Suppressor macrophage treated with lipopolysaccharide for 4 hours (primary cell): ENCODE results near the gene IGFBP7.

Experiments used
- DNase-seq: peaks from one replicate; pipeline ENCODE4 v3.0.0-alpha.2; 2020

Gene IGFBP7, protein sequence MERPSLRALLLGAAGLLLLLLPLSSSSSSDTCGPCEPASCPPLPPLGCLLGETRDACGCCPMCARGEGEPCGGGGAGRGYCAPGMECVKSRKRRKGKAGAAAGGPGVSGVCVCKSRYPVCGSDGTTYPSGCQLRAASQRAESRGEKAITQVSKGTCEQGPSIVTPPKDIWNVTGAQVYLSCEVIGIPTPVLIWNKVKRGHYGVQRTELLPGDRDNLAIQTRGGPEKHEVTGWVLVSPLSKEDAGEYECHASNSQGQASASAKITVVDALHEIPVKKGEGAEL

DNA sequence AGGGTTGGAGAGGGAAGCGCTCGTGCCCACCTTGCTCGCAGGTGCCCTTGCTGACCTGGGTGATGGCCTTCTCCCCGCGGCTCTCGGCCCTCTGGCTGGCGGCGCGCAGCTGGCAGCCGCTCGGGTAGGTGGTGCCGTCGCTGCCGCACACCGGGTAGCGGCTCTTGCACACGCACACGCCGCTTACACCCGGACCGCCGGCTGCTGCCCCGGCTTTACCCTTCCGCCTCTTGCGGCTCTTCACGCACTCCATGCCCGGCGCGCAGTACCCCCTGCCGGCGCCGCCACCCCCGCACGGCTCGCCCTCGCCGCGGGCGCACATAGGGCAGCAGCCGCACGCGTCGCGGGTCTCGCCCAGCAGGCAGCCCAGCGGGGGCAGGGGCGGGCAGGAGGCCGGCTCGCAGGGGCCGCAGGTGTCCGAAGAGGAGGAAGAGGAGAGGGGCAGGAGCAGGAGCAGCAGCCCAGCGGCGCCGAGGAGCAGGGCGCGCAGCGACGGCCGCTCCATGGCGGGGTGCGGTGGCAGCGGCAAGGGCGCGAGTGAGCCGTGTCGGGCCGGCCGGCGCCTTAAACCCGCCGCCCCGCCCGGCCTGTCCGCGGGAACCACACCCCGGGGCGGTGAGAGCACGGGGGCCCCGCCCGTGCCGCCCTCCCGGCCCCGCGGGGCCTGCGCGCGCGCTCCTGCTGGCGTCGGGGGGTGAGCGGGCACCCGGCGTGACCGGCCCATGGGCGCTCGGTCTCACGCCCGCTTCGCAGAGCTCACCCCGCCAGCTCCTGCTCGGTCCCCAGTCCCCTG is at the start of gene IGFBP7:
IGFBP7 (minus strand) TSS at position 539 of the 793 bp plus-strand sequence; CDS start at position 505, 34 bp downstream.
- DNase-seq, result peak; percentile 40

DNA sequence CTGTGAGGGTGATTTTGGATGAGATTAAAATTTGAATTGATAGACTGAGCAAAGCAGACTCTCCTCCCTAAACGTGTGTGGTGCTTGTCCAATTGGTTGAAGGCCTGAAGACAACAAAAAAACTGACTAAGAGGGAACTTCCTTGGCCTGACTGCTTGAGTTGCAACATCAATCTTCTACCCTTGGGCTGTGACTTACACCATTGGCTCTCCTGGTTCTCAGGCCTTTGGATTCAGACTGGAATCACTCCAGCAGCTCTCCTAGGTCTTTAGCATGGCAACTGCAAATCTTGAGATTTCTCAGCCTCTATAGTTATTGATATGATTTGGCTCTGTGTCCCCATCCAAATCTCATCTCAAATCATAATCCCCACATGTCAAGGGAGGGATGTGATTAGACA is 49.7 kb upstream of the IGFBP7 start:
- DNase-seq, result peak; percentile 5

DNA sequence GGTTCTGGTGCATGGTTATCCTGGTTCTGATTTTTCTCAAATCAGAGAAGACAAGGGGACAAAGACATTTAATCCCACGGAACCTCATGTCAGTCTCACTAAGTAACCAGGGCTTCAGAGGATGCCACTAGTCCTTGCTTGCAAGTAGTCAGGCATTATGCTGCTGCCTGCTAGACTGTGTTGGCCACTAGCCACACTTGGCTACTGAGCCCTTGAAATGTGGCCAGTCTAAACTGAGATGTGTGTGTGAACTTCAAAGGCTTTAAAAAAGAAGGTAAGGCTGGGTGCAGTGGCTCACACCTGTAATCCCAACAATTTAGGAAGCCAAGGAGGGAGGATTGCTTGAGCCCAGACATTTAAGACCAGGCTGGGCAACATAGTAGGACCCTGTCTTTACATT is 48.6 kb upstream of the IGFBP7 start:
- no peak for DNase-seq

DNA sequence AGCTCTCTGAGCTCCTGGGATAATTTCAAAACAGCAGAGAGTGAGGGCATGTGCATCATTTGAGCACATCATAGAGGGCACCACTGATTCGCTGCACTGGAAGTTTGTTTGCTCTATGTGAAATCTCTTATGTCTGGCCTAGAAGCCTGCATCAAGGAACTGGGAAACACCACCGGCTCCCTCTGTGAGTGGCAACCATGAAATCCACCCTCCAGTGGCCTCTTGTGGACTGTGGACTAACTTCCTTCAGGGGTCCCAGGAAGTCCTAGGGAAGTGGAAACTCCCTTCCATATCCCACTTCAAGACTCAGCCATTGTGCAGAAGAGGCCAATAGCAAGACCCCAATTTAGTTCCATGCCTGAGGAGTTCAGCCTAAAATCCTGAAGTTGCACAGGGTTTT is 48.0 kb upstream of the IGFBP7 start:
- DNase-seq, result no peak

DNA sequence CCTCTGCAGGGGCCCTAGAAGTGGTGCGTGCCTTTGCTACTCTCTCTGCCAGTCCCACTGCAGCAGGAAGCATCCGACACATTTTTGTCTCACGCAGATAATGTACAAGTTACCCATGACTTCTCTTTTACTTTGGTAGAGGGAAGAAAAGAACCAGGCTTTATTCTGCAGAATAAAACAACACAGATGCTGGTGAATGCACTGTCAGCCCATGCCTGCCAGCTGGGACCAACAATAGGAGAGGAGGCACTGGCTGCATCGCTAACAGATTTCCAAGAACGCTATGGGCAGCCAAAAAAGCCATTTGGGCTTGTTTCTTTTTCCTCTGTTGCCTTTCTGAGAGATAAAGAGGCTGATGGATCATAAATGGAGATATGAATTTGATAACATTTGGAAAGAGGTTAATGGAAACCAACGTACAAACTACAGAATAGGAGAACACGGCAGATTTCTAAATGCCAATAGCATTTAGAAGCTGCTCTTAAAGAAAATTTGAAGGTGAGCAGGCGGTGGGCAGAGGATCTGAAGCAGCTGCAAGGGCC is 47.5 kb upstream of the IGFBP7 start:
- DNase-seq, result no peak

DNA sequence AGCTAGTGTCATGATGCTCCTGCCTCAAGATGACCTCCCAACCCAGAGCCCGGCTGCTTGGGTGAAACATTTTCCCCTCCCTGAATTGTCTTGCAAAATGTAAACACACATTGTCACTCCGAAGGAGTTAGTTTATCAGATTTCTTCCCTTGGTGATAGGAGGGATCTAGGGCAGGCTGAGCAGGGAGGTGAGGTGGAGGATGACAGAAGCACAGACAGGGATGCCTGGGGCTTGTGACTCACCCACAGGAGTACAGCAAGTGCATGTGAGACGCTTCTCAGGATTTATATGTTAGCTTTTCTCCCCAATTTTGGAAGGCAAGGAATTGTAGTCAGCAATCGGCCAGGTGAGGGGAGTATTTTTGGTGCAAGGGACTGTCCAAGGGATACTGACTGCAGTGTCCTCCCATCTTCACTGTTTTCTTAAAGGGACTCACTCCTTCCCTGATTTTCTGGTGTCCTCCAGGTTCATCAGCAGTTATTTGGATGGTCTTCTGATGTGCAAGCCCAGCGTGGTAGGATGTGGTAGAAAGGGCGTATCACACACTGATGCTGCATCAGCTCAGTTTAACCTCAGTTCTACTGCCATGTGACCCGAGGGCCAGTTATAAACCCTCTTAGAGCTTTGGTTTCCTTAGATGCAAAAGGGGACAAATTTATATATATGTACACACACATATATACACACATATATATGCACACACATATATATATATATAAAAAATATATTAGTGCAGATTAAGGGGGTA is 46.2 kb upstream of the IGFBP7 start:
- DNase-seq, result no peak

DNA sequence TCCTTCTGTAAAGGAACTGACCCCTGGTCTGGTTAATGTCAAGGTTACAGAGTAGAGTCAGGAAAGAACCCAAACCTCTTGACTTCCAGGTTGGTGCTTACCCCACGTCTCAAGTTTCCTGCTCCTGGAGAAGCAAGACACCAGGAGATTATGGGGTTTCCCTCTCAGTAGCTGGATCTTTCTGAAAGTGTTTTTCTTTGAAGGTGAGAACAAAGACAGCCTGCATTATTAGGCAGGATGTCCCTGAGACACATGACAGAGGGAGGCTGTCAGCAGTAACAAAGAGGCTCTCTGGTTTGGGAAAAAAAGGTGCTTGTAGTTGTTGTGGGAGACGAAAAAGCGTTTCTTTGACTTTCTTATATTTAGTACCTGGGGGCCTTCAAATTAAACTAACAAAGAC is 44.7 kb upstream of the IGFBP7 start:
- no peak for DNase-seq

DNA sequence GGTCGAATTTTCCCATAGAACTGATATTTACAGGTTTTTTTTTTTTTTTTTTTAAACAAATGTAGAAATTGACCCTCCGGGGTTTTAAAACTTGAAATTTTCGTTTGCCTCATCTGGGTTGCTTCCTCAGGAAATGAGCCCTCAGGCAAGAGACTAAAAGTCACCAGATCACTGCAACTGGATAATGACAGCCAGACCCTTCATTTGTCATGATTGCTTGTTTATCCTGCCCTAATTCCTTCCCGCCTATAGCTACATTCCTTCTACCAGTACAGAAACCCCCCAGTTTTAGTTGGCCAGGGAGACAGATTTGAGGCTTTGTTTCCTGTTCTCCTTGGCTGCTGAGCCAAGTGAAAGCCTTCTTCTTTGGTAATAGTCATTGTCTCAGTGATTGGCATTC is 44.0 kb upstream of the IGFBP7 start:
- peak; percentile 21 for DNase-seq

DNA sequence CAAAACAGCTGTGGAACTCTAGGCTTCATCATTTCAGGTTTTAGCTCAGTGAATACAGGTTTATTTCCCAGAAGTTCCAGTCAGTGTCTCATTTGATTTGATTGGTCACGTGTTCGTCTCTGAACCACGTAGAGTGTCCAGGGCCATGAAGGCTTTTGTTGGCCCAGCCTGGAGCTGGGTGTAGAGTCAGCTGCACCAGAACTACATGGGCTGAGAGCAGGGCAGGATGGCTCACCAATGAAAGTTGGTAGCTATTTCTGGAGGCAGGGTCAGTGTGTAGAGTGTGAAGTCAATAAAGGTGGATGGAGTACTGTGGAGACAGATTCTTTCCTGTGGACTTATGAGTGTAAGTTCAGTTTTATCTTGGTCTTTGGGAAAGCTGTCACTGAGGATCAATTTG is 43.0 kb upstream of the IGFBP7 start:
- DNase-seq, result no peak

DNA sequence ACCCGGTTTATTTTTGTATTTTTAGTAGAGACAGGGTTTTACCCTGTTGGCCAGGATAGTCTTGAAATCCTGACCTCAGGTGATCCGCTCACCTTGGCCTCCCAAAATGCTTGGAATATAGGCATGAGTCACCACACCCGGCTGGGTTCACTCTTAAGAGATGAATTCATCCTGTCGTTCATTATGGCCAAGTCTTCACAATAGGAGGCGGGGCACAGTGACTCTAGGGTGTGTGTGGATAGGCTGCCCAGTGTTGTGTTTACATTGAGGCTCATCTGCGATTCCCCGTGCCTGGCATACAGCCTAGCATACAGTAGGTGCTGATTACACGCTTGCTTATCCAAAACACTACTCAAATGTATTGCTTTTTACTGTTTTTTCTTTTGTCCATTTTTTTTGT is 41.3 kb upstream of the IGFBP7 start:
- no peak for DNase-seq

DNA sequence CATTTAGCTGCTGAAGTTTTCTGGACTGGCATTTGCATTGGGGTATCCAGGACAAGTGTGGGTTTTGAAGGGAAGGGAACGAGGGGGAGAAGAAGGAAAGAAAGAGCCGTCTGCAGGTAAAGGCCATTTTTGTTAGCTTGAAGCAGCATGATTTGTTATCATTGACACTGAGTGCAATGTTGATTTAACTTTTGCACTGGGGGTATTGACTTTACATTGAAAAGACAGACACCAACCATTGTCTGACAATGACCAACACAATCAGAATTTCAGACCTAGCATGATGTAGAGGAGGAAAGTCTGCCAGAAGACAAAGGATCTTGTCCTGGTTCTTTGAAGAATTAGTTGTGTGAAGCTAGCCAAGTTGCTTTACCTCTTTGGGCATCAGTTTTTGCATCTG is 39.6 kb upstream of the IGFBP7 start:
- no peak for DNase-seq

DNA sequence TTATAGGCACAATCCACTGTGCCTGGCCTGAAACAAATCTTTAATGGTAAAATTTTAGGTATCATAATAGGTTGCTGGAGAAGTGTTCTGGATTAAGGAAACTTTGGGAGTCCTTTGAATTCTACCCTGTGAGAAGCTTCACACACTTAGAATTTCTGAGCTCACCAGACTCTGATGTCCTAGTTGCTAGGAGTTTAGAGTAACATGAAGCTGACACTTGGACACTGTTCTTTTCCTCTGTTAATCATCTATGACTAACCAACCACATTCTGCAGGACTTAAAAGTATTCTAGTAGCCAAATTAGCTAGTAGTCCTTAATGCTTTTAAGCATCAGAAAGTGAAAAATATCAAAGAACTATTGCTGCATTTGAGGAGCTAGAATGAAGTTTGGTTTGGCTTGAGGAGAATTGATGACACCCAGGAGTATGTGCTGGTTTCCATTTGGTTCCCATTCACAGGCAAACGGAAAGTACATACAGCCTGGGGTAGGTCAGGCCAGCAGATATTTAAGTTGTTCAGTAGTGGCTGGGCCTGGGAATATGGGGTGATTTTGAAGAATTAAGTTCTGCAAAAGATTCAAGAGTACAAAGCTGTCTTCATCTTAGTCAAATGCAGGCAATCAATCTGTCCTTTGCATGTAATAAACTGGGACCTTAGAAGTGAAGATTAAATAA is 38.8 kb upstream of the IGFBP7 start:
- DNase-seq, result no peak

DNA sequence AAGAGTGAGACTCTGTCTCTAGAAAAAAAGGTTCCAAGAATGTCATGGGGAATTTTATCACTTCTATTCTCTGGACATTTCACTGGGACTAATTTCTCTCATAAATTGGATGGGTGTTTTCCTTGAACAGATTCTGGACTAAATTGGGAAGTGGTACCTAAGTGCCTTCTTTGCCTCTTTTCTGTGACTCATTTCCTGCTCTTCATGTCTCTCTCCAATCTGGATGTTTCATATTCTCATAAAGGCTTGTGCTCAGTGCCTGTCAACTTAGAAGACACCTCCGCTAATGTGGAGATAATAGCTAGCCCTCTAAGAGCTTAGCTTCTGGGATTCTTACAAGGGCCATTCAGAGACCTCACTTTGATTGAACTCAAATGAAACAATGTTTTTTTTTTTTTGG is 38.0 kb upstream of the IGFBP7 start:
- no peak for DNase-seq

DNA sequence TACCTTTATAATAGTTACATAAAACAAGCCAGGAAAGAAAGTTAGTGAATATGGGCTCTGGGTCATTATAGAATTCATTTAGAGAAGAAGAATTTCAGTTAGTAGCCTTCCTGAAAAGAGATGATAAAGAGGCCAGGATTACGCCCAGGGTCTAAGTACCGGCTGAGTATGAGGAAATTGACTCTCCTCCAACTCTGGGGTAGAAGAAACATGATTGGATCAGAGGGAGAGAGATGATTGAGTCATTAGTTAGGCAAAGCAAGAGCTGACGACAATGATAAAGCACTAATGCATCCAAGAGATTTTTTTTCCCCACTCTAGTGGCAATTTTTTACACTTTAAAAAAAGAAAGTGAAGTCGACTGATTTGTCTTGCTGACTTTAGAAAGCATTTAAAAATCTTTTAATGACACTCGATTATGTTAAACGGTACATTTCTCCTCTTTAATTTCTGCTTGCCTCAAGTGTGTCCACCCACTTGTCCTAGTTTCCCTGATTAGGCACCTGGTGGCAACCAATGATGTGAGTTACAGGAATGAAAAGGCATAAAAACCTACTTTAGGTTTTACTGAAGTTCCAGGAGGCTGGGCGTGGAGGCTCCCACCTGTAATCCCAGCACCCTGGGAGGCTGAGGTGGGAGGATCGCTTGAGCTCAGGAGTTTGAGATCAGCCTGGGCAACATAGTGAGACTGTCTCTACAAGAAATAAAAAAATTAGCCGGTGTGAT is 37.3 kb upstream of the IGFBP7 start:
- DNase-seq, result no peak

DNA sequence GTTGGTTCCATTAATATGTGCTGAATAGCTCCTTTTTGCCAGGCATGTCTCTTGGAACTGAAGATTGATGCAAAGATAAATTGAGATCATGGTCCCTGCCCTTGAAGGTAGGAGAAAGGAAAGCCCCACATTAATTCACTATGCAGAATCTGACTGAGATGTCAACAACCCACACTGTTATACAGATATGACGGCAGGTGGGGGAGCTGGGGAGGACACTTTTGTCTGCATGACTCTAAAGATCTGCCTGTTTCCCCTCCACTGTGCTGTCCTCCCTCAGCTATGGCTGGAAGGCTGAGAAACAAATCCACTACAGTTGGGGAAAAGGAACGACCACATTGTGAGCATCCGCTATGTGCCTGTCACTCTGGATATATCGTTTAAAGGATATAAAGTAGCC is 36.3 kb upstream of the IGFBP7 start:
- no peak for DNase-seq

DNA sequence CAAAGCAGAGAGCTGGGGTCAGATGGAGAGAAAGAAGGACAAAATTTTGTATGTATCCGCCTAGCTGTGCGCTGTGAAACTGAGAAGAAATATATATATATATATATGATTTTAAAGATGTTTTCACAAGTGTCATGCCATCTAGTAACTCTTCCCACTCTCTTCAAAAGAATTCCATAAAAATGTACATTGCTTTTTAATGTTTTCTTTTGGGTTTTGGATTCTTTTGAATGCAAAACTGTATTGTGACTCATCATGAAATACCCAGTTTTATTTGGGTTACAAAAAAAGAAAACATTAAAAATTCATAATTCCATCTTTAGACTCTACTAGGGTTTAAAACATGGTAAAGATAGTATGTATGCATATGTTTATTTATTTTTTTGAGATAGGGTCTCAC is 34.3 kb upstream of the IGFBP7 start:
- DNase-seq, result no peak

DNA sequence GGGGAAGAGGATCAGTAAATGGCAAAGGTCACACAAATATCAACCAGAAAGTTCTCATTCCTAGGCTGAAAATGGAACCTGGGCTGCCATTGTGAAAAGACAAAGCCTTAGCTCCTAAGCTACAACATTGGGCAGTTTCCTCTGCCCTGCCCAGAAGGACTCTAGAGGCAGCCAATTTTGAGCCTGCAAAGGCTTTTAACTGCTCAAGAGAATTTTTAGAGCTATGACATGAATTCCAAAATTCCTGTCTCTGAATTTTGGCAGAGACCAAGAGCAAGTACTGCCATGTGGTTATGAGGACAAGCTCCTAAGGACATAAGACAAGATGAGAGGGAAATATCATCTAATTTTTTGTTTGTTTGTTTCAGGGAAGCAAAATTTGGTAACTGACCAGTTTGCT is 29.6 kb upstream of the IGFBP7 start:
- DNase-seq, result no peak

DNA sequence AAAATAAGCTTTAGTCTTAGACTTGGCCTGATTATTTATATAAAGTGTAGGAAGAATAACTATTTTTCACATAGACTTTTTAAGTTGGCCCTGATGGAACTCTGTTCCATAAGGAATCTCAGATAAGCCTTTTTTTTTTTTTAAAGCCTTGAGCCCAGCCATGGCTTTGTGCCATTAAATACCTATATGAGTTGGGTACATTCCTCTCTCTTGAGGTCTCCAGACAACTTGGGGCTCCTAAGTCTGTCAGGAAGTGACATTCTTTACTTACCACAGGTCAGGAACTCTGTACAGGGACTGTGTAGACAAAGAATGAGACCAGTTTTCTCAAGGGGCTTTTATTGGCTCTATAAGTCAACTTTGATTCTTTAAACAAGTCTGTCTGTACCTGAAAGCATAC is 27.1 kb upstream of the IGFBP7 start:
- DNase-seq, result no peak

DNA sequence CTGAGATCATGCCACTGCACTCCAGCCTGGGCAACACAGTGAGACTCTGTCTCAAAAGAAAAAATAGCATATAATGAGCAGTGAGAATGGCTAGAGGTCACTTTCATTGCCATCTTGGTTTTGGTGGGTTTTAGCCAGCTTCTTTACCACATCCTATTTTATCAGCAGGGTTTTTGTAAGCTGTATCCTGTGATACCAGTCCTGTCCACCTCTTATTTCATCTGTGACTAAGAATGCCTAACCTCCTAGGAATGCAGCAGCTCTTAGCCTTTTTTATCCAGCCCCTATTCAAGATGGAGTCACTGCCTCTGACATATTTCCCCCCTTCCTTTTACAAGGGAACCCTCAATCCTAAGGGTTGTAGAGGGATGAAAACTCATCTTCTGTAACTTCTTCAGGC is 26.1 kb upstream of the IGFBP7 start:
- DNase-seq, result no peak

DNA sequence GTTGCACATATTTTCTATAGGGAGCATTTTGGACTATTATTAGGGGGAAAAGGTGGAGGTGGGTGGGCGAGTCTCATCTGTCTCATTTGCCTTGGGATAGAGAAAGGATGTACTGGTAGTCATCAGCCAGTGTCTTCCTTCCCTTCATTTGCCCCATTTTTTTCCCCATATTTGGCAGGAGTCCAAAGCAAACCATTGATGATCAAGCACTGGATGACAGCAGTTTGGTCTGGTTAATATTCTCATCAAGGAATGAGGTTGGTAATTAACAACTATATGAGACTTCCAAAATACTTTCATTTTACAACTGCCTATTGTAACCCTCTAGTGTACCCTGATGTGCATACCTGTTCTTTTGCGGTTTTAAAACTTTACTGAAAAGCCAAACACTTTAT is 22.6 kb upstream of the IGFBP7 start:
- DNase-seq, result no peak

DNA sequence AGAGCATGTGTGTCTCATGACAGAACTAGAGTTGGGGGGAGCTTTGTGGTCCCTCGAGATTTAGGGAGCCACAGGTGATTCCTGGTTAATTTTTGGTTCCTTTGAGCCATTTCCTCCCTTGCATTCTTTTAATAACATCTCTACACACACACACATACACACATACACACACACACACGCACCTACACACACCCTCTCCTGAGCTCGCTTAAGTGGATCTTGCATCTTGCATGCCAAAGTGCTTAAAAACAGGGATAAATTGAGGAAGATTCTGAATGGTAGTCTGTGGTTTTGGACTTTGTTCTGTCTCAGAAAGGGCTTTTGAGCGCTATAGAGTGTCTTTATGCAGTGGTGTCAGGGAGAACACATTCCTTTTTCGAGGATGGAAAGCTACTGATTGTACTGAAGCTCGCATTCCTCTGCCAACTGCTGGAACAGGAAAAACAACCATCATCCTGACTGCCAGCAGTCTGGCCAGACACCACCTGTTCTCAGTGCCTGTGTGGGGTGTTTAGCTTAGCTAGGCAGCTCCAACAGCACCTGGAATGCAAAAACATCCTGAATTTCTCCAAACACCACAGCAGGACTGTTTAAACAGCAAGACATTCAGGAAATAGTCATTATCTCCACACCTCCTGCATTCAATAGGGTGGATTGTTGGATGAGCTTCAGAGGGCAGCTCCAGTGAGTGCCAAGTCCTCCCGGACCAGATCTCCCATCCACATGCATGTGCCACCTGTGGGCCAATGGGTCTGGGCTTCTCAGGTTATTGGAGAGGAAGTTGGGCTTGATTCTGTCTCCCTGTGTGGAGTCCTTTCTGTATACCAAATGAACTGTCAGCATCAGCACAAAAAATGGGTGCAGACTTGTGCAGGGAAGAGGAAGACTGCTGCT is 21.9 kb upstream of the IGFBP7 start:
- DNase-seq, result no peak
